Measurements from ENCODE around the gene SPC24. TPM values are rescaled to one million over a fixed set of nuclear protein-coding genes. Genes with fewer than 3 reads are reported as not detected.

The SPC24 gene
- 68.3 and 97.5 TPM in 2 replicates for total RNA-seq (2012; rRNA removed)
- polyA plus RNA-seq (2012; rRNA removed) = 11.7 and 12.2 TPM in 2 replicates
- 12.4 and 24.6 TPM in 2 replicates for polyA plus RNA-seq (2012; cell fraction: cytosol; rRNA removed)
- 10.7 and 11.4 TPM in 2 replicates for polyA plus RNA-seq (2012; cell fraction: nucleus; rRNA removed; ENCODE audit: low replicate concordance)
- Bru-seq, nascent RNA = percentile 52 among the genes with signal in this experiment
- BruChase-seq, experiment 1, labeled RNA remaining after a 6-hour chase = percentile 59 among the genes with signal in this experiment
- BruChase-seq, experiment 2, labeled RNA remaining after a 2-hour chase = percentile 54 among the genes with signal in this experiment
- long read RNA-seq, partial matches to known transcripts = 0 of 4 reads
- long read RNA-seq, other reads (novel, unspliced or antisense) = 2 of 4 reads

DNA sequence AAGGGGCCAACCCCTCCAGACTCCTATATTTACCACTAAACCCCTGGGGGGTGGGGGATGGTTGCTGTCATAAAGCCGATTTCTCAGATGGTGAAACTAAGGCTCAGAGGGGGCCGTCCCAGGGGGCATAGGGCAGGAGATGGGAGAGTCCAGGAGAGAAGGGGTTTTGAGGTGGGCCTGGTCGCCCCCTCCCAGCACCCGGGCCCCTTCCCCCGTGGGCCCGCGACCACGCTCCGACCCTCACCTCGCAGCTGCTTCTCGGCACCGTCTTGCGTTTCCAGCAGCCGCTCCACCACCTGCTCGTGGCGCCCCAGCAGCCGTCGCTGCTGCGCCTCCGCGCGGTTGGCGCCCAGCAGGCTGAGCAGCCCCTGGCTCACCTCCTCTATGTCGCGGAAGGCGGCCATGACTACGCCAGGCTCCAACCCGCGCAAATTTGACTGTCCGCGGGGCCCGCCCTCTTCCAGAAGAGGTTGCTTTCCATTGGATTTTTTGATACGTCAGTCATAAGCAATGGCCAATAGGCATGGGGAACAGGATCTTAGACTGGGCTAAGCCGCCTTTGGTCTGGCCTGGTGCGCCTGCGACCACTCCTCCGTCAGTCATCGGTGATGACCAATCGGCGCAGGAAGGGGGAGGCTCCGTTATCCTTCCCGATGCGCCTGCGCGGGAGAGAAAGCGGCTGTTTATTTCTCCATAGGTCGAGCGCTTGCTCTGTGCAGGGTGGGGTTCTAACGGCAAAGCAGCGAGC is at the start of gene SPC24:
Gene SPC24 (minus strand): TSS at position 410 of the 748 bp plus-strand sequence. CDS start 6 bp downstream, at position 404.
- H2BK120ac ChIP-seq (ENCODE audit: low read depth, low read length) = peak within 1 kb of the TSS; percentile 49
- peak within 1 kb of the TSS; percentile 63 for H3K4me3 ChIP-seq (ENCODE audit: insufficient read depth, low read depth, low read length)
- peaks cover 5% of the 10 kb centered on the region; the same call in 1 of the 2 replicates for H3K9me1 ChIP-seq (ENCODE audit: insufficient read depth, low read length)
- no peak for TF ChIP-seq SMC3 (IDR thresholded peaks at IDR 0.05; ENCODE audit: low read depth, low read length)
- peak; percentile 35; the same call in 1 of the 2 replicates for TF ChIP-seq POLR2A (IDR thresholded peaks at IDR 0.05; ENCODE audit: low read depth, low read length)
- TF ChIP-seq MXI1 (IDR thresholded peaks at IDR 0.05; ENCODE audit: borderline replicate concordance, low read depth, low read length) = peak; percentile 93
- TF ChIP-seq CTCF (conservative IDR thresholded peaks at IDR 0.05; ENCODE audit: low read depth, low read length) = 0 out of 2 replicates have a peak, but pooled peaks have one; percentile 4
- TF ChIP-seq FOS (IDR thresholded peaks at IDR 0.05; ENCODE audit: low read depth, low read length) = peak; percentile 66; the same call in 1 of the 2 replicates
- TF ChIP-seq RCOR1 (IDR thresholded peaks at IDR 0.05; ENCODE audit: insufficient replicate concordance, low read length) = no peak
- TF ChIP-seq RFX5 (IDR thresholded peaks at IDR 0.05; ENCODE audit: low read depth, low read length) = no peak
- TF ChIP-seq MAZ (IDR thresholded peaks at IDR 0.05; ENCODE audit: borderline replicate concordance, low read depth, low read length) = peak; percentile 36; the same call in 1 of the 2 replicates
- BruUV-seq (replicated peaks) = no TSS peak
- ATAC-seq (ENCODE audit: low read depth) = peak; percentile 98
- dilution Hi-C loops (cut with HindIII; ENCODE audit: low sequenced_read_pairs, unreplicated experiment) (no loop called here), intact Hi-C loops (cut with micrococcal nuclease) (no loop called here), in situ Hi-C loops (cut with MboI; ENCODE audit: low sequenced_read_pairs) (no loop called here)
- H4K8ac ChIP-seq (ENCODE audit: low read depth in 2 of 2, low read length in 2 of 2) = peak within 1 kb of the TSS; percentile 86 to 97
- H3K79me1 ChIP-seq (ENCODE audit: low read depth in 1 of 2, low read length in 2 of 2) = peaks cover 13 to 34% of the 10 kb centered on the region in 2 experiments
- H3K4me2 ChIP-seq (ENCODE audit: low read depth, low read length) = peak within 1 kb of the TSS; percentile 55
- WGBS, 2 experiments (ENCODE audit: extremely low coverage in 2 of 2, insufficient read length in 1 of 2) = 1% methylated on average over 22 of the region's 50 CpGs; no CpG with 5 or more reads in 1 of the 2 experiments
- peak within 1 kb of the TSS; percentile 98 for H2AK5ac ChIP-seq (ENCODE audit: low read depth, low read length)
- peak within 1 kb of the TSS; percentile 51; the same call in 1 of the 3 replicates for H2BK15ac ChIP-seq (ENCODE audit: low read depth, low read length)
- ChIA-PET POLR2A (ENCODE audit: unreplicated experiment) (interaction anchor here (1.2 kb wide), 1 partner anchor 12 kb away, joined by 3 read pairs; no protein-coding TSS in a partner anchor), CTCF (no interaction called here)
- no peaks in the 10 kb centered on the region for H3K27me3 ChIP-seq (ENCODE audit: control insufficient read depth, insufficient read depth, low read length)
- H3K23ac ChIP-seq (ENCODE audit: low read depth, low read length) = peak within 1 kb of the TSS; percentile 78
- H4K91ac ChIP-seq (ENCODE audit: insufficient read depth, low read depth, low read length) = peak within 1 kb of the TSS; percentile 95
- peak within 1 kb of the TSS; percentile 91 for H3K56ac ChIP-seq (ENCODE audit: extremely low read depth, insufficient read depth, low read length)
- H3K14ac ChIP-seq (replicated peaks; ENCODE audit: low read depth, low read length) = peak within 1 kb of the TSS; percentile 91
- peak within 1 kb of the TSS; percentile 67 for H3K27ac ChIP-seq (ENCODE audit: insufficient read depth, low read length)
- DNase-seq = peak; percentile 99
- peak within 1 kb of the TSS; percentile 91 for H3K4ac ChIP-seq (ENCODE audit: low read depth, low read length)
- H4K5ac ChIP-seq (ENCODE audit: low read depth, low read length) = peak within 1 kb of the TSS; percentile 86
- H4K20me1 ChIP-seq (ENCODE audit: insufficient read depth, low read length) = no peaks in the 10 kb centered on the region
- H3K18ac ChIP-seq (ENCODE audit: low read depth, low read length) = peak within 1 kb of the TSS; percentile 53
- H3K9me3 ChIP-seq (ENCODE audit: control insufficient read depth, insufficient read depth, low read length) = no peaks in the 10 kb centered on the region
- H2BK5ac ChIP-seq (ENCODE audit: low read depth, low read length, poor library complexity, severe bottlenecking) = peak within 1 kb of the TSS; percentile 60
- H3K9ac ChIP-seq (ENCODE audit: low read depth, low read length) = peak within 1 kb of the TSS; percentile 52
- peak within 1 kb of the TSS; percentile 75 for H2AK9ac ChIP-seq (replicated peaks; ENCODE audit: low read depth, low read length, poor library complexity)
- peak within 1 kb of the TSS; percentile 96 for H2AFZ ChIP-seq (replicated peaks; ENCODE audit: low read length, poor library complexity)
- H3K4me1 ChIP-seq (ENCODE audit: control insufficient read depth, insufficient read depth, low read length) = peaks cover 22% of the 10 kb centered on the region
- peak within 1 kb of the TSS; percentile 66 for H2BK20ac ChIP-seq (ENCODE audit: low read depth, low read length)
- H3K36me3 ChIP-seq (ENCODE audit: control insufficient read depth, insufficient read depth, low read length) = no peaks in the 10 kb centered on the region
